Measurements from ENCODE around the gene CCDC137. TPM values are rescaled to one million over a fixed set of nuclear protein-coding genes. Genes with fewer than 3 reads are reported as not detected.
A peak's percentile ranks its signal among the peaks of the same experiment; 100 is the strongest.

Gene CCDC137
- total RNA-seq, 1 experiment from 2014 or later: 37.8 TPM

DNA sequence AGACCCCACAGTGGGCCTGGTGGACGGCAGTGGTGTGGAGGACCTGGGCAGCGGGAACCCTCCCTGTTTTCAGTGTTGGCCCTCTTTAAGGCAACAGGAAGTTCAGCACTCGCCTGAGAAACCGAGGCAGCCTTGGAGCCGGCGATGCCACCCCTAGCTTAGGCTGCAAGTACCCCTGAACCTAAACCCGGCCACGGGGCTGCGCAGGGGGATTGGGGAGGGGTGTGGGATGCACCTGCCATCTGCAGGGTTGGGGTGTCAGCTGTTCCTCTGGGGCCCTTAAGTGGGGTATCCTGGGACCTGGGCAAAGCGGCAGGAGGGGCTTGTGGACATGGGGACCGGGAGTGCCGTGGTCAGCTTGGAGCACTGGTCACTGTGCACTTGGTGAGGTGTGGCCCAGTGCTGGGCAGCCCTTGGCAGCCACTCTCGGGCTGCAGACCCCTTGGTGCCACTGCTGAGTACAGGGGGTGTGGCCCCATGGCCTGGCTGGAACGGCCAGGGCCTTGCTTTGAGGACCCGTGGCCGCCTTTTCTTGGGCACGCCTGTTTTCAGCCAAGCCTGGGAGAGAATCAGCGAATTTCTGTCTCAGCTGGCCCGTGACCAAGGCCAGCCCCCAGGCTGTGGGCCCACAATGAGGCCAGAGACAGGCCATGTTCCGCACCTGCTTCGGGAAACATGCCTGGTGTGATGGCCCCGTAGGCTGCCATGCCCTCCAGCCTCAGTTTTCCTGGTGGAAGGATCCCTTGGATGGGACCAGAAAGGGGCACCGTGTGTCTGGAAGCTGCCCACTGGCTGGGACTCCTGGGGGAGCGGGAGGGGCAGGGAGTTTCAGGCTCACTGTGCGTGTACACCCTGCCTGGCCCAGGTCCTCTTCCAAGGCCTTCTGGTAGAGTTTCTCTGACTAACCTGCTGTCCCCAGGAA is 41.4 kb downstream of the CCDC137 start:
- CTCF ChIA-PET: interaction anchor here (0.6 kb wide), 1 partner anchor 994 kb away, joined by 3 read pairs; no protein-coding TSS in a partner anchor
- no peaks in the 10 kb centered on the region for H3K9me3 Mint-ChIP-seq (ENCODE audit: low read depth, unreplicated experiment)
- H3K27me3 Mint-ChIP-seq (ENCODE audit: unreplicated experiment): no peaks in the 10 kb centered on the region
- H3K36me3 Mint-ChIP-seq (ENCODE audit: insufficient read depth, unreplicated experiment): peaks cover 79% of the 10 kb centered on the region
- H3K4me1 Mint-ChIP-seq (ENCODE audit: low read depth, unreplicated experiment): peaks cover 12% of the 10 kb centered on the region
- no peak for TF ChIP-seq CTCF (IDR thresholded peaks at IDR 0.05; ENCODE audit: unreplicated experiment)
- DNase-seq: no peak
- no peak overlapping the region for H3K27ac Mint-ChIP-seq (ENCODE audit: unreplicated experiment)
- intact Hi-C loops (cut with micrococcal nuclease; ENCODE audit: unreplicated experiment): no loop called here
- BruUV-seq (replicated peaks): no TSS peak
- no peak overlapping the region for H3K4me3 Mint-ChIP-seq (ENCODE audit: low read depth, unreplicated experiment)

DNA sequence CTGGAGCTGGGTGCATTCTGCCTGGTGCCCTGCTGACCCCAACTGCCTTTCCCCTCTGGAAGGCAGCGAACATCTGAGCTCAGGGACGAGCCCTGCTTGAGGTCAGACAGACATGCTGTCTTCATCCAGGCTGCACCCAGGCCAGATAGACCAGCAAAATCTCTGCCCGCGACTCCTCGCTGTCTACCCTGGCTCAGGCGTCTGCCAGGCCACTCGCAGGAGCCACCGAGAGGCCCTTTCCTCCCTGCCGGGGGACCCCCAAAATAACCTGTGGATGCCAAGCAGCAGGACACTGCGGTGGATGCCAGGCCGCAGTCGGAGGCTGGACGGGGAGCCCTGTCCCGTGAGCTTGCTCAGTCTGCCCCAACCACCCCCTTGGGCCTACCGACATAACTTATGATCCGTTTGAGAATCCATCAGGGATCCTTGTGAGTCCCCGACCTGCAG is 42.2 kb downstream of the CCDC137 start:
- no peak overlapping the region for H3K27ac Mint-ChIP-seq (ENCODE audit: unreplicated experiment)

DNA sequence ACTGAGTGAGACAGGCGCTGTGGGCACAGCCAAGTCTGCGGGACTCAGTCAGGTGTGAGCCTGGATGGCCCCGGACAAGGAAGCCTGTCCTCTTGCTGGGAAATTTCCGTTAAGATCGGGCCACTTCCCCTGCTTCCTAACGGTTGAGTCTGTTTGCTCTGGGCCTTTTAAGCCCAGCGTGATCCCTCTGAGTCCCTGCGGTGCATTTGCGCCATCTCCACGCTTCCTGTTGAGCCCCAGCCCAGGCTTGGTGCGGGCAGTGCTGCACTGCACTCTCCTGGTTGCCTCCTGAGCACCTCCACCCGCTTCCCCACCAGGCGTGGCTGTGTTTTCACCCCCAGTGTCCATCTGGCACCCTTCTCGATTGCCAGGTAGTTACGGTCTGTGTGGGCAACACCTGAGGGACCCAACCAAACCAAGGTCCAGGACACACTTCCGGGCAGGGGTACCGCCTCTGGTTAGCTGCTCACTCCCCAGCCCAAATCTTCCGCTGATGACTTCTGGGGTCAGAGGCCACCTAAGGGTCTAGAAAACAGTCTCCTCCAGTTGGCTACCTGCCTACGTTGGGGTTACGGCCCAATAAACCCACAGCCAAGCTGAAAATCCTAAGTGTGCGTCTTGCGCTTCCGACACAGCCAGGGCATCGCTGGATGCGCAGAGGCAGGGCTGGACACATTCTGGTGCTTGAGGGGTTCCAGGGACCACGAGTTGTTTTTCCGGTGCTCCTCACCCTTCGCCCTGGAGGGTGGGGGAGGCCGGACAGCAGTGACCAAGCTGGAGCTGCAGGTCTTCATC is 44.2 kb downstream of the CCDC137 start:
- Mint-ChIP-seq H3K36me3 (ENCODE audit: insufficient read depth, unreplicated experiment) (peaks cover 73% of the 10 kb centered on the region), H3K4me3 (ENCODE audit: low read depth, unreplicated experiment) (peak overlapping the region; percentile 92), H3K27ac (ENCODE audit: unreplicated experiment) (no peak overlapping the region), H3K9me3 (ENCODE audit: low read depth, unreplicated experiment) (no peaks in the 10 kb centered on the region), H3K27me3 (ENCODE audit: unreplicated experiment) (no peaks in the 10 kb centered on the region), H3K4me1 (ENCODE audit: low read depth, unreplicated experiment) (peaks cover 12% of the 10 kb centered on the region)
- intact Hi-C loops (cut with micrococcal nuclease; ENCODE audit: unreplicated experiment): no loop called here
- CTCF ChIA-PET: interaction anchor here (0.7 kb wide), 1 partner anchor 142 kb away, joined by 3 read pairs; no protein-coding TSS in a partner anchor
- BruUV-seq (replicated peaks): no TSS peak
- TF ChIP-seq CTCF (IDR thresholded peaks at IDR 0.05; ENCODE audit: unreplicated experiment): no peak
- no peak for DNase-seq

More for the DNA sequence above, 42.2 kb downstream of the CCDC137 start:
- Mint-ChIP-seq H3K36me3 (ENCODE audit: insufficient read depth, unreplicated experiment) (peaks cover 79% of the 10 kb centered on the region), H3K27me3 (ENCODE audit: unreplicated experiment) (no peaks in the 10 kb centered on the region), H3K9me3 (ENCODE audit: low read depth, unreplicated experiment) (no peaks in the 10 kb centered on the region), H3K4me3 (ENCODE audit: low read depth, unreplicated experiment) (no peak overlapping the region), H3K4me1 (ENCODE audit: low read depth, unreplicated experiment) (peaks cover 12% of the 10 kb centered on the region)
- intact Hi-C loops (cut with micrococcal nuclease; ENCODE audit: unreplicated experiment): no loop called here
- no peak for TF ChIP-seq CTCF (IDR thresholded peaks at IDR 0.05; ENCODE audit: unreplicated experiment)
- CTCF ChIA-PET: no interaction called here
- no peak for DNase-seq
- no TSS peak for BruUV-seq (replicated peaks)

DNA sequence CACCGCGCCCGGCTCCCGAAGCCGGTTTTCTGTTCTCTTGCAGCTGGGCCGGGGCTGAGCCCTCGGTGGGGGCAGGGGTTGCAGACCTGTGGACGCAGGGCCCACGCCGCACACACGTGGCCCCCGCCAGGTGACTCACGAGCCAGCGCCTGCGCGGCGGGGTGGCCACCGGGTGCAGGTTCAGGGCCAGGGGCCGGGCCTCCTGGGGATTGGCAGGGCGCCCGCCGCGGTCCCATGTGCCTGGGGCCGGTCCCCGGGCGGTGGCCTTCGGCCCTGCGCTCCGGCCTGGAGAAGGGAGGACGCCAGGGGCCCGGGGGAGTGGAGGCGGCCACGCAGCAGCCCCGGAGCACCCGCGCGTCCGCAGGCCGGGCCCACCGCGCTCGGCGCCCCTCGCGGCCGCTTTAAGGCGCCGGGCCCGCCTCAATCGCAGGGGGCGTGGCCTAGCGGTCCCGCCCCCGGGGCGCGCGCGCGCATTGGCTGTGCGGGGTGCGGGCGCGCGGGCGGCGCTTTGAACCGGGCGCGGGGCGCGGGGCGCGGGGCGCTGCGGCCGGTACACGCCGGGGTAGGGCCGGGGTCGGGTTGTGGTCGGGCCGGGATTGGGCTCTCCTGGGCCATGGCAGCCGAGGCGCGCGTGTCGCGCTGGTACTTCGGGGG is 45.4 kb downstream of the CCDC137 start, which contains the start of gene SLC25A10:
TSS of gene SLC25A10 (plus strand) at position 471 of the 654 bp plus-strand sequence. CDS start at position 614, 143 bp downstream.
- no TSS peak for BruUV-seq (replicated peaks)
- H3K36me3 Mint-ChIP-seq (ENCODE audit: insufficient read depth, unreplicated experiment): peaks cover 66% of the 10 kb centered on the region
- DNase-seq: peak; percentile 92
- no peaks in the 10 kb centered on the region for H3K27me3 Mint-ChIP-seq (ENCODE audit: unreplicated experiment)
- H3K4me3 Mint-ChIP-seq (ENCODE audit: low read depth, unreplicated experiment): peak within 1 kb of the TSS; percentile 92
- intact Hi-C loops (cut with micrococcal nuclease; ENCODE audit: unreplicated experiment): no loop called here
- H3K4me1 Mint-ChIP-seq (ENCODE audit: low read depth, unreplicated experiment): peaks cover 12% of the 10 kb centered on the region
- H3K9me3 Mint-ChIP-seq (ENCODE audit: low read depth, unreplicated experiment): no peaks in the 10 kb centered on the region
- H3K27ac Mint-ChIP-seq (ENCODE audit: unreplicated experiment): peak within 1 kb of the TSS; percentile 85
- no peak for TF ChIP-seq CTCF (IDR thresholded peaks at IDR 0.05; ENCODE audit: unreplicated experiment)
- CTCF ChIA-PET: interaction anchor here (0.6 kb wide), 2 partner anchors 103 to 184 kb away, joined by 3 read pairs; no protein-coding TSS in a partner anchor

Measured in Calu3 (cell line).